Karpas-422 (cell line): ENCODE results near the gene SV2C. TPM values are rescaled to one million over a fixed set of nuclear protein-coding genes. Genes with fewer than 3 reads are reported as not detected.
A peak's percentile ranks its signal among the peaks of the same experiment; 100 is the strongest.

Source experiments
- DNase-seq: peaks from one replicate; pipeline ENCODE4 v3.0.0-alpha.2; 2015
- H2AFZ ChIP-seq: fragments of 200-600 bp; sonication (generic); 2 replicates; pipeline ENCODE4 v1.6.1; 2014; ENCODE audit warnings: antibody characterized with exemption, low read length, mixed read lengths
- H3K27ac ChIP-seq: fragments of 200-600 bp; sonication (generic); 2 replicates; pipeline ENCODE4 v1.5.1; 2014; ENCODE audit warnings: mild to moderate bottlenecking, low read length, moderate library complexity
- H3K27me3 ChIP-seq: fragments of 200-600 bp; sonication (generic); 2 replicates; pipeline ENCODE4 v1.6.1; 2014; ENCODE audit warnings: low read length, mixed read lengths
- H3K36me3 ChIP-seq: fragments of 200-600 bp; sonication (generic); 2 replicates; pipeline ENCODE4 v1.6.1; 2014; ENCODE audit warnings: low read length, mixed read lengths; ENCODE audit not compliant: insufficient read depth
- H3K4me1 ChIP-seq: fragments of 200-600 bp; sonication (generic); 2 replicates; pipeline ENCODE4 v1.6.1; 2014; ENCODE audit warnings: mild to moderate bottlenecking, low read length, mixed read lengths
- H3K4me2 ChIP-seq: fragments of 200-600 bp; sonication (generic); 2 replicates; pipeline ENCODE4 v1.6.1; 2014; ENCODE audit warnings: low read length, low read depth, mild to moderate bottlenecking; ENCODE audit not compliant: poor library complexity, severe bottlenecking
- H3K4me3 ChIP-seq: fragments of 200-600 bp; sonication (generic); 2 replicates; pipeline ENCODE4 v1.5.1; 2014; ENCODE audit warnings: mild to moderate bottlenecking, antibody characterized with exemption, low read length, mixed read lengths
- H3K79me2 ChIP-seq: fragments of 200-600 bp; sonication (generic); 2 replicates; pipeline ENCODE4 v1.6.1; 2014; ENCODE audit warnings: mild to moderate bottlenecking, low read length, mixed read lengths
- H3K9ac ChIP-seq: fragments of 200-600 bp; sonication (generic); 2 replicates; pipeline ENCODE4 v1.6.0; 2014; ENCODE audit warnings: low read length
- H3K9me2 ChIP-seq: fragments of 200-600 bp; sonication (generic), shearing (Covaris generic); replicated peaks from 2 replicates; pipeline ENCODE4 v1.6.0; 2014; ENCODE audit warnings: mild to moderate bottlenecking, low read length, moderate library complexity; ENCODE audit not compliant: insufficient read depth
- H3K9me3 ChIP-seq: fragments of 300-700, 200-600 bp; sonication (generic); 2 replicates; pipeline ENCODE4 v1.6.1; 2014; ENCODE audit warnings: low read length, mixed read lengths
- H4K20me1 ChIP-seq: fragments of 200-600 bp; sonication (generic); 2 replicates; pipeline ENCODE4 v1.6.1; 2014; ENCODE audit warnings: mild to moderate bottlenecking, antibody characterized with exemption, low read length, low read depth; ENCODE audit not compliant: insufficient read depth
- total RNA-seq: library from RNA; depleted of rRNA; stranded (reverse); fragments of >200 nt; shearing (Covaris generic); gene quantifications from 2 replicates; pipeline ENCODE4 v1.2.3, GENCODE V29; 2014; ENCODE audit warnings: low replicate concordance

SV2C gene
- total RNA-seq, 1 experiment from 2014 or later: not detected

GRCh38 chr5:76065258-76065657 lies 17.9 kb upstream of the SV2C start:
- no peak overlapping the region for H2AFZ ChIP-seq
- H3K9ac ChIP-seq: no peak overlapping the region
- no peaks in the 10 kb centered on the region for H4K20me1 ChIP-seq
- no peak overlapping the region for H3K27ac ChIP-seq
- H3K27me3 ChIP-seq: no peaks in the 10 kb centered on the region
- no peaks in the 10 kb centered on the region for H3K36me3 ChIP-seq
- H3K79me2 ChIP-seq: no peaks in the 10 kb centered on the region
- H3K4me3 ChIP-seq: no peak overlapping the region
- H3K9me3 ChIP-seq: no peaks in the 10 kb centered on the region
- H3K9me2 ChIP-seq: no peaks in the 10 kb centered on the region
- no peaks in the 10 kb centered on the region for H3K4me1 ChIP-seq
- no peak overlapping the region for H3K4me2 ChIP-seq
- no peak for DNase-seq

GRCh38 chr5:76069061-76069735 lies 14.0 kb upstream of the SV2C start:
- H3K27ac ChIP-seq: no peak overlapping the region
- H3K27me3 ChIP-seq: no peaks in the 10 kb centered on the region
- no peak overlapping the region for H3K4me2 ChIP-seq
- no peak for DNase-seq
- H3K79me2 ChIP-seq: no peaks in the 10 kb centered on the region
- no peak overlapping the region for H3K4me3 ChIP-seq
- no peaks in the 10 kb centered on the region for H4K20me1 ChIP-seq
- H3K9me3 ChIP-seq: no peaks in the 10 kb centered on the region
- no peak overlapping the region for H2AFZ ChIP-seq
- H3K9ac ChIP-seq: no peak overlapping the region
- no peaks in the 10 kb centered on the region for H3K36me3 ChIP-seq
- H3K4me1 ChIP-seq: peaks cover 5% of the 10 kb centered on the region; the same call in 1 of the 2 replicates
- H3K9me2 ChIP-seq: no peaks in the 10 kb centered on the region

- no peak overlapping the region for H2AFZ ChIP-seq
- DNase-seq: peak; percentile 70
- no peaks in the 10 kb centered on the region for H4K20me1 ChIP-seq
- no peak overlapping the region for H3K9ac ChIP-seq
- H3K27me3 ChIP-seq: no peaks in the 10 kb centered on the region
- peaks cover 5% of the 10 kb centered on the region; the same call in 1 of the 2 replicates for H3K4me1 ChIP-seq
- no peaks in the 10 kb centered on the region for H3K9me2 ChIP-seq
- H3K9me3 ChIP-seq: no peaks in the 10 kb centered on the region
- H3K4me2 ChIP-seq: no peak overlapping the region
- no peaks in the 10 kb centered on the region for H3K36me3 ChIP-seq
- H3K4me3 ChIP-seq: no peak overlapping the region
- no peaks in the 10 kb centered on the region for H3K79me2 ChIP-seq
- no peak overlapping the region for H3K27ac ChIP-seq
Observed at GRCh38 chr5:76074487-76075065, 8.6 kb upstream of the SV2C start.

- Histone ChIP-seq H3K4me1 (no peaks in the 10 kb centered on the region), H3K79me2 (no peaks in the 10 kb centered on the region), H4K20me1 (no peaks in the 10 kb centered on the region), H3K4me3 (no peak overlapping the region), H3K27me3 (no peaks in the 10 kb centered on the region), H3K9me2 (no peaks in the 10 kb centered on the region), H3K9ac (no peak overlapping the region), H3K4me2 (no peak overlapping the region), H2AFZ (no peak overlapping the region), H3K36me3 (no peaks in the 10 kb centered on the region), H3K27ac (no peak overlapping the region), H3K9me3 (no peaks in the 10 kb centered on the region)
- no peak for DNase-seq
Observed at GRCh38 chr5:76081811-76082771, 1.1 kb upstream of the SV2C start.

- H4K20me1 ChIP-seq: no peaks in the 10 kb centered on the region
- H3K36me3 ChIP-seq: no peaks in the 10 kb centered on the region
- no peaks in the 10 kb centered on the region for H3K27me3 ChIP-seq
- H3K79me2 ChIP-seq: no peaks in the 10 kb centered on the region
- DNase-seq: no peak
- H3K9ac ChIP-seq: no peak overlapping the region
- no peak overlapping the region for H2AFZ ChIP-seq
- H3K27ac ChIP-seq: no peak overlapping the region
- no peaks in the 10 kb centered on the region for H3K4me1 ChIP-seq
- no peak overlapping the region for H3K4me2 ChIP-seq
- H3K4me3 ChIP-seq: no peak overlapping the region
- no peaks in the 10 kb centered on the region for H3K9me3 ChIP-seq
- H3K9me2 ChIP-seq: no peaks in the 10 kb centered on the region
Observed at GRCh38 chr5:76083555-76084495, 642 bp downstream of the SV2C start.

GRCh38 chr5:76084496-76085242 lies 1.5 kb downstream of the SV2C start:
- no peak overlapping the region for H3K9ac ChIP-seq
- no peak overlapping the region for H3K27ac ChIP-seq
- no peaks in the 10 kb centered on the region for H3K4me1 ChIP-seq
- no peaks in the 10 kb centered on the region for H4K20me1 ChIP-seq
- no peaks in the 10 kb centered on the region for H3K9me3 ChIP-seq
- no peaks in the 10 kb centered on the region for H3K79me2 ChIP-seq
- H3K4me2 ChIP-seq: no peak overlapping the region
- no peaks in the 10 kb centered on the region for H3K9me2 ChIP-seq
- DNase-seq: no peak
- H3K27me3 ChIP-seq: no peaks in the 10 kb centered on the region
- H3K4me3 ChIP-seq: no peak overlapping the region
- no peak overlapping the region for H2AFZ ChIP-seq
- no peaks in the 10 kb centered on the region for H3K36me3 ChIP-seq

- Histone ChIP-seq H3K27me3 (no peaks in the 10 kb centered on the region), H3K4me3 (no peak overlapping the region), H3K4me1 (no peaks in the 10 kb centered on the region), H3K4me2 (no peak overlapping the region), H4K20me1 (no peaks in the 10 kb centered on the region), H3K36me3 (no peaks in the 10 kb centered on the region), H3K79me2 (no peaks in the 10 kb centered on the region), H3K27ac (no peak overlapping the region), H2AFZ (no peak overlapping the region), H3K9me2 (no peaks in the 10 kb centered on the region), H3K9me3 (no peaks in the 10 kb centered on the region), H3K9ac (no peak overlapping the region)
- no peak for DNase-seq
Observed at GRCh38 chr5:76085243-76085579, 2.0 kb downstream of the SV2C start.
